Bronchial epithelial cell (primary cell): ENCODE measurements around the gene KDM4B. TPM values are rescaled to one million over a fixed set of nuclear protein-coding genes. Genes with fewer than 3 reads are reported as not detected.

ENCODE experiments used
- DNase-seq: peaks from one replicate; pipeline ENCODE4 v3.0.0-alpha.2; 2010; ENCODE audit warnings: low read depth
- FAIRE-seq: peaks from 2 replicates; lab custom pipeline; 2011; peaks lifted over from hg19 to GRCh38; lab: Jason Lieb, UNC
- H3K27me3 ChIP-seq: 2 replicates; pipeline ENCODE4 v1.5.1; 2011; ENCODE audit warnings: low read length; ENCODE audit not compliant: control insufficient read depth, insufficient read depth
- H3K36me3 ChIP-seq: 2 replicates; pipeline ENCODE4 v1.5.1; 2011; ENCODE audit warnings: low read length; ENCODE audit not compliant: control insufficient read depth, insufficient read depth
- H3K4me3 ChIP-seq: 2 replicates; pipeline ENCODE4 v1.5.1; 2011; ENCODE audit warnings: mild to moderate bottlenecking, low read depth, low read length, control low read depth
- total RNA-seq: library from RNA; depleted of rRNA; stranded (reverse); fragments of >200 nt; gene quantifications from 2 replicates; pipeline ENCODE4 v1.2.1, GENCODE V29; 2014
- TF ChIP-seq, protein P1 (sequence below): IDR thresholded peaks from 2 replicates; pipeline ENCODE4 v1.5.1; 2011; ENCODE audit warnings: mild to moderate bottlenecking, moderate library complexity, low read length, control low read depth, inconsistent platforms; ENCODE audit not compliant: insufficient read depth, severe bottlenecking

The KDM4B gene
- total RNA-seq, 1 donor from 2014 or later, result 12.6 TPM

GRCh38 chr19:5062799-5063198 is 93.9 kb downstream of the KDM4B start:
- FAIRE-seq, result no peak
- TF ChIP-seq, protein P1, sequence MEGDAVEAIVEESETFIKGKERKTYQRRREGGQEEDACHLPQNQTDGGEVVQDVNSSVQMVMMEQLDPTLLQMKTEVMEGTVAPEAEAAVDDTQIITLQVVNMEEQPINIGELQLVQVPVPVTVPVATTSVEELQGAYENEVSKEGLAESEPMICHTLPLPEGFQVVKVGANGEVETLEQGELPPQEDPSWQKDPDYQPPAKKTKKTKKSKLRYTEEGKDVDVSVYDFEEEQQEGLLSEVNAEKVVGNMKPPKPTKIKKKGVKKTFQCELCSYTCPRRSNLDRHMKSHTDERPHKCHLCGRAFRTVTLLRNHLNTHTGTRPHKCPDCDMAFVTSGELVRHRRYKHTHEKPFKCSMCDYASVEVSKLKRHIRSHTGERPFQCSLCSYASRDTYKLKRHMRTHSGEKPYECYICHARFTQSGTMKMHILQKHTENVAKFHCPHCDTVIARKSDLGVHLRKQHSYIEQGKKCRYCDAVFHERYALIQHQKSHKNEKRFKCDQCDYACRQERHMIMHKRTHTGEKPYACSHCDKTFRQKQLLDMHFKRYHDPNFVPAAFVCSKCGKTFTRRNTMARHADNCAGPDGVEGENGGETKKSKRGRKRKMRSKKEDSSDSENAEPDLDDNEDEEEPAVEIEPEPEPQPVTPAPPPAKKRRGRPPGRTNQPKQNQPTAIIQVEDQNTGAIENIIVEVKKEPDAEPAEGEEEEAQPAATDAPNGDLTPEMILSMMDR, result no peak

DNA sequence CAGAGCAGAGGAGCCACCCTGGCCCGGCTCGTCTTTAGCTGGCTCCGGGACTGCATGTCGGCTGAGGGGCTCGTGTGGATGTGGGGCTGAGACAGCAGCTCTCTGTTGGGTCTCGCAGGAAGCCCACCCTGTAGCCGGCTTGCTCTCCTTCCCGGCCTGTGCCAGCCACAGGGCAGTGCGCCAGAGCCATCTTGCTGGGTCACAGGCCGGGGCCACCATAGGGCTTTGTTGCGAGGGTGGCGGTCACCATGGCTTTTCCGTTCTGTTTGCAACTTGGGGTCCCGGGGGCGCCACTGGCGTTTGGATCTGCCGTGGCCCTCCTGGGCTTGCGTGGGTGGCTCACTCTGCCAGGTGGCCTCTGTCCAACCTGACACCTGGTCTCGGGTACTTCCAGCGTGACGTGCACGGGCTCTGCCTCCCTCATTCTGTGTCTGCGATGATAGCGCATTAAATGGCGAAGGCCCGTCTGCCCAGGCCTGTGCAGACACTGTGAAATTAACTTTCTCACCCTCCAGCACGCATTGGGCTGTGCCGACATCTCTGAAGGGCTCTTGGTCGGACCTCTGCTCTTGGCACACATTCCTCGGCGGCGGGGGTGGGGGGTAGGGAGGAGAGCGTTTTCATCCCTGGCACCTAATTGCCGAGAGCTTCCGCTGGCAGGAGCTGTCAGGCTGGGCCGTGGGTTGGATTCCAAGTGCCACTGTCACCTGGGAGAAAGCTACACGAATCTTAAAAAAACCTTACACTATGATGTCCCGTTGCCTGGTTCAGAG is 95.1 kb downstream of the KDM4B start:
- Histone ChIP-seq H3K4me3 (no peak overlapping the region), H3K36me3 (peaks cover 23% of the 10 kb centered on the region), H3K27me3 (no peaks in the 10 kb centered on the region)
- DNase-seq (no peak), FAIRE-seq (no peak)
- TF ChIP-seq, protein P1, result no peak

More at GRCh38 chr19:5062799-5063198, 93.9 kb downstream of the KDM4B start:
- Histone ChIP-seq H3K36me3 (peaks cover 28% of the 10 kb centered on the region), H3K27me3 (no peaks in the 10 kb centered on the region), H3K4me3 (no peak overlapping the region)
- DNase-seq, result no peak

- Histone ChIP-seq H3K36me3 (peaks cover 23% of the 10 kb centered on the region), H3K27me3 (no peaks in the 10 kb centered on the region), H3K4me3 (no peak overlapping the region)
- no peak for FAIRE-seq
- no peak for DNase-seq
- TF ChIP-seq, protein P1, result no peak
Measured at GRCh38 chr19:5064896-5065295, 96.0 kb downstream of the KDM4B start.

DNA sequence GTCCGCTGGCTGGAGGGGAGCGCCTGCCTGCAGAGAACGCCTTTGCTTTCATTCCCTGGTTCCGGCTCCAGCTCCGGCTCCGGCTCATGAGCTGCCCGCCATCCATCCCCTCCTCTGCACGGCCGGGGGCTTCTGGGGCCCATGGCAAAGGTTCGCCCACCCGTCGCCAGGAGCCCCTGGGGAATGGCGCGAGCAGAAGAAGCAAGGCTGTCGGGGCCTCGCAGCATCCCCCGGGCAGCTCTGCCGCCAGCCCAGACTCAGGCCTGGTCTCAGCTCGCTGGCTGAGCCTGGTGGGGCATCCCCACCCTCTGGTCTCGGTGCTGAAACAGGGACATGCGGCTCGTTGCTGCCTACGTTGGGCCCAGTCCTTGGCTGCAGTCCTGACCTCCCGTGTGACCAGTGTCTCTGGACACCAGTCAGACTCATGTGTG is 96.8 kb downstream of the KDM4B start:
- TF ChIP-seq, protein P1, result no peak
- peaks cover 25% of the 10 kb centered on the region for H3K36me3 ChIP-seq
- H3K4me3 ChIP-seq, result no peak overlapping the region
- no peak for DNase-seq
- H3K27me3 ChIP-seq, result no peaks in the 10 kb centered on the region
- no peak for FAIRE-seq

- peaks cover 28% of the 10 kb centered on the region for H3K36me3 ChIP-seq
- TF ChIP-seq, protein P1, result no peak
- H3K27me3 ChIP-seq, result no peaks in the 10 kb centered on the region
- DNase-seq (no peak), FAIRE-seq (no peak)
- H3K4me3 ChIP-seq, result no peak overlapping the region
Measured at GRCh38 chr19:5066768-5067167, 97.9 kb downstream of the KDM4B start.
